GM12878 (cell line): ENCODE results near the gene PGA3. TPM values are rescaled to one million over a fixed set of nuclear protein-coding genes. Genes with fewer than 3 reads are reported as not detected.
"Not testable (repeated sequence)": the region's sequence is repeated elsewhere in the genome, so short reads cannot be mapped to it uniquely, and the experiment has no call there.

Experiments used
- ATAC-seq: fragments of 200-7000 bp; cut with Tn5 transposase; 3 replicates; pipeline ENCODE4 v1.9.1; 2020; ENCODE audit warnings: mild to moderate bottlenecking, moderate library complexity
- BruUV-seq: library from RNA; stranded (reverse); fragments of 400-500 nt; replicated peaks from 2 replicates; lab custom pipeline; 2021; lab: Mats Ljungman, UMichigan
- CTCF ChIA-PET: fragments of 300-600 bp; sonication (Branson Sonifier 250); formaldehyde crosslinking; extraction: SDS; loops from one replicate; lab custom pipeline; 2021; ENCODE audit warnings: inconsistent platforms; lab: Yijun Ruan, JAX
- POLR2A ChIA-PET: fragments of 350-600 bp; formaldehyde crosslinking; extraction: SDS; loops from one replicate; lab custom pipeline; 2021; ENCODE audit warnings: inconsistent platforms; lab: Charles Lee
- RAD21 ChIA-PET: fragments of 300-600 bp; sonication (Branson Sonifier 250); formaldehyde crosslinking; loops from one replicate; lab custom pipeline; 2023; ENCODE audit warnings: antibody characterized with exemption; ENCODE audit not compliant: unreplicated experiment; lab: Charles Lee
- SMC1A ChIA-PET: fragments of 300-600 bp; sonication (Branson Sonifier 250); formaldehyde crosslinking; loops from one replicate; lab custom pipeline; 2023; ENCODE audit not compliant: unreplicated experiment, uncharacterized antibody; lab: Charles Lee
- DNase-seq: peaks from one replicate; pipeline ENCODE4 v3.0.0-alpha.2; 2011; ENCODE audit warnings: low read depth, low spot score
- FAIRE-seq: peaks from 3 replicates; lab custom pipeline; 2011; peaks lifted over from hg19 to GRCh38; lab: Jason Lieb, UNC
- H2AFZ ChIP-seq: 2 replicates; pipeline ENCODE4 v1.6.0; 2011; ENCODE audit warnings: low read depth, low read length, control low read depth; ENCODE audit not compliant: control insufficient read depth
- H3K27ac ChIP-seq: 2 replicates; pipeline ENCODE4 v1.5.1; 2011; ENCODE audit warnings: control low read depth; ENCODE audit not compliant: control insufficient read depth, insufficient read depth
- H3K27me3 ChIP-seq, 2 experiments: replicated peaks in 1 of 2; 2 replicates each; pipeline versions ENCODE4 v1.6.0 to v1.6.1; 2011; ENCODE audit warnings: low read length in 1 of 2; ENCODE audit not compliant: control insufficient read depth in 2 of 2, insufficient read depth in 2 of 2
- H3K36me3 ChIP-seq, 2 experiments: 2 replicates each; pipeline ENCODE4 v1.5.1; 2011; ENCODE audit warnings: low read length in 1 of 2; ENCODE audit not compliant: control insufficient read depth in 2 of 2, insufficient read depth in 2 of 2
- H3K4me1 ChIP-seq: 2 replicates; pipeline ENCODE4 v1.6.1; 2011; ENCODE audit warnings: mild to moderate bottlenecking, low read length, moderate library complexity, mixed read lengths; ENCODE audit not compliant: control insufficient read depth, insufficient read depth
- H3K4me2 ChIP-seq: 2 replicates; pipeline ENCODE4 v1.6.0; 2011; ENCODE audit warnings: control low read depth; ENCODE audit not compliant: control insufficient read depth, insufficient read depth
- H3K4me3 ChIP-seq: fragments of 200-600 bp; sonication (generic); 2 replicates; pipeline ENCODE4 v1.5.1; 2016
- H3K79me2 ChIP-seq: 2 replicates; pipeline ENCODE4 v1.6.0; 2011; ENCODE audit warnings: low read length; ENCODE audit not compliant: control insufficient read depth, insufficient read depth
- H3K9ac ChIP-seq: 2 replicates; pipeline ENCODE4 v1.8.0; 2011; ENCODE audit warnings: low read length, control low read depth, mixed read lengths; ENCODE audit not compliant: control insufficient read depth, insufficient read depth
- H3K9me3 ChIP-seq: replicated peaks from 3 replicates; pipeline ENCODE4 v1.5.1; 2011; ENCODE audit warnings: mild to moderate bottlenecking, low read length; ENCODE audit not compliant: control insufficient read depth, insufficient read depth
- H4K20me1 ChIP-seq: 2 replicates; pipeline ENCODE4 v1.6.0; 2011; ENCODE audit not compliant: control insufficient read depth, insufficient read depth
- WGBS: methylation state at CpG from one replicate; pipeline ENCODE4 v1.1.6; 2016; ENCODE audit warnings: low lambda C conversion rate; ENCODE audit not compliant: insufficient replicate concordance, insufficient coverage; ENCODE audit errors: missing lambda C conversion rate; 5-methylcytosine and 5-hydroxymethylcytosine counted together
- in situ Hi-C: fragments of 300-500 bp; cut with MboI; formaldehyde crosslinking; loops from 9 replicates; pipeline ENCODE4 v1.14.3; 2018; ENCODE audit warnings: mixed read lengths
- intact Hi-C: fragments of 100-400 bp; cut with micrococcal nuclease; formaldehyde crosslinking; loops from one replicate; pipeline ENCODE4 v1.14.2; 2022; ENCODE audit not compliant: unreplicated experiment
- polyA plus RNA-seq, 11 experiments: library from polyadenylated mRNA; depleted of rRNA in 4 of 11; unstranded in 6 of 11; stranded (reverse) in 5 of 11; fragments of >200 nt; fragmentation: Nextera tagmentation in 4 of 11; fragmentation: Illumina TruSeq in 1 of 11; extraction: Ambion mirVana in 4 of 11; extraction: Trizol in 1 of 11; gene quantifications; 1 replicate in 1 of 11; 2 replicates in 10 of 11; pipeline versions ENCODE4 v1.2.1 to v1.2.3, GENCODE V29; 2011 to 2016; ENCODE audit warnings: inconsistent platforms in 2 of 11, missing spikeins in 2 of 11, low read depth in 1 of 11
- total RNA-seq, 4 experiments: library from RNA; depleted of rRNA in 3 of 4; stranded (reverse); fragments of >200 nt in 3 of 4; fragmentation: Illumina TruSeq in 1 of 4; extraction: Trizol in 1 of 4; gene quantifications; 2 replicates each; pipeline versions ENCODE4 v1.2.1 to v1.2.3, GENCODE V29; 2013 to 2021

The PGA3 gene
- total and polyA plus RNA-seq, 10 of the 15 experiments (the other 5 are each of a cell fraction or from before 2014, with no cell fraction given), result not detected

- H2AFZ ChIP-seq, RAD21 ChIA-PET, BruUV-seq, H3K9me3 ChIP-seq, H3K27me3 ChIP-seq, in situ Hi-C loops, H4K20me1 ChIP-seq, intact Hi-C loops, H3K4me1 ChIP-seq, FAIRE-seq, H3K27ac ChIP-seq, H3K4me2 ChIP-seq, H3K4me3 ChIP-seq, H3K79me2 ChIP-seq, H3K9ac ChIP-seq, DNase-seq, POLR2A ChIA-PET, CTCF ChIA-PET, ATAC-seq, SMC1A ChIA-PET, H3K36me3 ChIP-seq: not testable (repeated sequence)
- 66% methylated on average over 7 of the region's 8 CpGs for WGBS
Measured at GRCh38 chr11:61249201-61249600, 45.9 kb downstream of the PGA3 start.

GRCh38 chr11:61250796-61251765 lies 47.8 kb downstream of the PGA3 start:
- H4K20me1 ChIP-seq, H3K4me3 ChIP-seq, H2AFZ ChIP-seq, FAIRE-seq, H3K4me1 ChIP-seq, ATAC-seq, H3K36me3 ChIP-seq, POLR2A ChIA-PET, in situ Hi-C loops, BruUV-seq, H3K79me2 ChIP-seq, H3K27ac ChIP-seq, H3K9ac ChIP-seq, DNase-seq, H3K4me2 ChIP-seq, H3K27me3 ChIP-seq, H3K9me3 ChIP-seq: not testable (repeated sequence)
- SMC1A ChIA-PET, result interaction anchor here (1.1 to 2.9 kb wide), 3 partner anchors 10 to 112 kb away, joined by 4 to 9 read pairs (median 4); no protein-coding TSS in a partner anchor
- RAD21 ChIA-PET, result interaction anchor here (1.2 to 3.1 kb wide), 5 partner anchors 19 to 142 kb away, joined by 3 to 24 read pairs (median 8); partner anchors contain the start of genes TMEM216 and VWCE
- CTCF ChIA-PET, result interaction anchor here (0.7 to 5.5 kb wide), 7 partner anchors 9 to 388 kb away, joined by 3 to 41 read pairs (median 4); partner anchors contain the start of genes DDB1, TKFC and VWCE
- intact Hi-C loops, result loop anchor here (10.0 kb wide), 1 partner anchor 84 kb away; the partner anchor contains the start of genes DDB1 and TKFC
- WGBS, result 49% methylated on average over 20 of the region's 20 CpGs

- BruUV-seq, H3K79me2 ChIP-seq, H3K4me1 ChIP-seq, in situ Hi-C loops, H3K4me2 ChIP-seq, H3K9me3 ChIP-seq, ATAC-seq, H3K27me3 ChIP-seq, H3K4me3 ChIP-seq, DNase-seq, H4K20me1 ChIP-seq, H3K27ac ChIP-seq, H3K9ac ChIP-seq, H2AFZ ChIP-seq, H3K36me3 ChIP-seq, FAIRE-seq, POLR2A ChIA-PET: not testable (repeated sequence)
- ChIA-PET CTCF (interaction anchor here (1.5 to 5.5 kb wide), 7 partner anchors 10 to 183 kb away, joined by 3 to 48 read pairs (median 7); partner anchors contain the start of genes DDB1, TKFC and VWCE), SMC1A (interaction anchor here (0.6 to 5.2 kb wide), 5 partner anchors 9 to 141 kb away, joined by 3 to 30 read pairs (median 7); no protein-coding TSS in a partner anchor), RAD21 (interaction anchor here (1.3 to 3.1 kb wide), 5 partner anchors 18 to 140 kb away, joined by 4 to 24 read pairs (median 8); partner anchors contain the start of genes TMEM216 and VWCE)
- 0% methylated on average over 1 of the region's 1 CpG for WGBS
- intact Hi-C loops, result loop anchor here (10.0 kb wide), 1 partner anchor 82 kb away; the partner anchor contains the start of genes DDB1 and TKFC
Measured at GRCh38 chr11:61252332-61252731, 49.0 kb downstream of the PGA3 start.
